ENCODE data around the gene PMF1. TPM values are rescaled to one million over a fixed set of nuclear protein-coding genes. Genes with fewer than 3 reads are reported as not detected.

Gene PMF1
- total RNA-seq, 1 experiment from 2014 or later, result 40.1 TPM

GRCh38 chr1:156268336-156268735, 55.5 kb downstream of the PMF1 start:
- no peaks in the 10 kb centered on the region for H3K4me1 ChIP-seq (ENCODE audit: low read length)
- DNase-seq, result no peak
- H3K36me3 ChIP-seq (ENCODE audit: insufficient read depth, low read length), result peaks cover 55% of the 10 kb centered on the region
- H3K4me3 ChIP-seq (ENCODE audit: low read length), result no peak overlapping the region
- H3K9me2 ChIP-seq (replicated peaks; ENCODE audit: insufficient read depth, low read length), result no peaks in the 10 kb centered on the region
- H2AFZ ChIP-seq (ENCODE audit: low read length), result no peak overlapping the region
- H3K79me2 ChIP-seq (ENCODE audit: low read length), result no peaks in the 10 kb centered on the region
- no peak overlapping the region for H3K27ac ChIP-seq (ENCODE audit: low read length)
- no peaks in the 10 kb centered on the region for H3K27me3 ChIP-seq (ENCODE audit: low read length)
- H4K20me1 ChIP-seq (ENCODE audit: insufficient read depth, low read depth, low read length), result 0 out of 2 replicates have a peak, but pooled peaks cover 3% of the 10 kb centered on the region
- H3K9ac ChIP-seq (ENCODE audit: low read length), result no peak overlapping the region
- H3K4me2 ChIP-seq (ENCODE audit: low read depth, low read length, poor library complexity, severe bottlenecking), result no peak overlapping the region
- H3K9me3 ChIP-seq (ENCODE audit: low read length), result no peaks in the 10 kb centered on the region

- Histone ChIP-seq H3K79me2 (ENCODE audit: low read length) (no peaks in the 10 kb centered on the region), H3K9me2 (replicated peaks; ENCODE audit: insufficient read depth, low read length) (no peaks in the 10 kb centered on the region), H3K9me3 (ENCODE audit: low read length) (no peaks in the 10 kb centered on the region), H3K4me3 (ENCODE audit: low read length) (no peak overlapping the region), H3K27me3 (ENCODE audit: low read length) (no peaks in the 10 kb centered on the region), H3K36me3 (ENCODE audit: insufficient read depth, low read length) (peaks cover 59% of the 10 kb centered on the region), H2AFZ (ENCODE audit: low read length) (no peak overlapping the region), H3K4me2 (ENCODE audit: low read depth, low read length, poor library complexity, severe bottlenecking) (no peak overlapping the region), H4K20me1 (ENCODE audit: insufficient read depth, low read depth, low read length) (0 out of 2 replicates have a peak, but pooled peaks cover 3% of the 10 kb centered on the region), H3K9ac (ENCODE audit: low read length) (no peak overlapping the region), H3K27ac (ENCODE audit: low read length) (no peak overlapping the region), H3K4me1 (ENCODE audit: low read length) (no peaks in the 10 kb centered on the region)
- DNase-seq, result no peak
Measured at GRCh38 chr1:156270314-156270713, 57.5 kb downstream of the PMF1 start.

GRCh38 chr1:156276532-156276931, 63.7 kb downstream of the PMF1 start:
- Histone ChIP-seq H3K79me2 (ENCODE audit: low read length) (peaks cover 37% of the 10 kb centered on the region), H3K4me1 (ENCODE audit: low read length) (peaks cover 13% of the 10 kb centered on the region), H3K27me3 (ENCODE audit: low read length) (no peaks in the 10 kb centered on the region), H3K36me3 (ENCODE audit: insufficient read depth, low read length) (peaks cover 60% of the 10 kb centered on the region), H2AFZ (ENCODE audit: low read length) (no peak overlapping the region), H3K4me2 (ENCODE audit: low read depth, low read length, poor library complexity, severe bottlenecking) (no peak overlapping the region), H3K9me3 (ENCODE audit: low read length) (no peaks in the 10 kb centered on the region), H3K9me2 (replicated peaks; ENCODE audit: insufficient read depth, low read length) (no peaks in the 10 kb centered on the region), H3K27ac (ENCODE audit: low read length) (no peak overlapping the region), H4K20me1 (ENCODE audit: insufficient read depth, low read depth, low read length) (peaks cover 25% of the 10 kb centered on the region; the same call in 1 of the 2 replicates), H3K4me3 (ENCODE audit: low read length) (no peak overlapping the region), H3K9ac (ENCODE audit: low read length) (no peak overlapping the region)
- DNase-seq, result no peak

- no peak for DNase-seq
- H3K27me3 ChIP-seq (ENCODE audit: low read length), result no peaks in the 10 kb centered on the region
- no peak overlapping the region for H3K27ac ChIP-seq (ENCODE audit: low read length)
- H3K4me3 ChIP-seq (ENCODE audit: low read length), result no peak overlapping the region
- H3K9me3 ChIP-seq (ENCODE audit: low read length), result no peaks in the 10 kb centered on the region
- peaks cover 16% of the 10 kb centered on the region for H3K4me1 ChIP-seq (ENCODE audit: low read length)
- H2AFZ ChIP-seq (ENCODE audit: low read length), result no peak overlapping the region
- H3K9ac ChIP-seq (ENCODE audit: low read length), result no peak overlapping the region
- peaks cover 60% of the 10 kb centered on the region for H3K36me3 ChIP-seq (ENCODE audit: insufficient read depth, low read length)
- H3K79me2 ChIP-seq (ENCODE audit: low read length), result peaks cover 42% of the 10 kb centered on the region
- H3K4me2 ChIP-seq (ENCODE audit: low read depth, low read length, poor library complexity, severe bottlenecking), result no peak overlapping the region
- peaks cover 28% of the 10 kb centered on the region; the same call in 1 of the 2 replicates for H4K20me1 ChIP-seq (ENCODE audit: insufficient read depth, low read depth, low read length)
- no peaks in the 10 kb centered on the region for H3K9me2 ChIP-seq (replicated peaks; ENCODE audit: insufficient read depth, low read length)
Measured at GRCh38 chr1:156276966-156277381, 64.2 kb downstream of the PMF1 start.

- Histone ChIP-seq H3K9me2 (replicated peaks; ENCODE audit: insufficient read depth, low read length) (no peaks in the 10 kb centered on the region), H3K4me1 (ENCODE audit: low read length) (peaks cover 24% of the 10 kb centered on the region), H3K9ac (ENCODE audit: low read length) (no peak overlapping the region), H4K20me1 (ENCODE audit: insufficient read depth, low read depth, low read length) (peaks cover 25% of the 10 kb centered on the region; the same call in 1 of the 2 replicates), H3K27me3 (ENCODE audit: low read length) (no peaks in the 10 kb centered on the region), H3K27ac (ENCODE audit: low read length) (no peak overlapping the region), H3K4me2 (ENCODE audit: low read depth, low read length, poor library complexity, severe bottlenecking) (no peak overlapping the region), H2AFZ (ENCODE audit: low read length) (no peak overlapping the region), H3K4me3 (ENCODE audit: low read length) (no peak overlapping the region), H3K36me3 (ENCODE audit: insufficient read depth, low read length) (peaks cover 40% of the 10 kb centered on the region; the same call in 1 of the 2 replicates), H3K9me3 (ENCODE audit: low read length) (no peaks in the 10 kb centered on the region), H3K79me2 (ENCODE audit: low read length) (peaks cover 63% of the 10 kb centered on the region)
- DNase-seq, result no peak
Measured at GRCh38 chr1:156279837-156280236, 67.0 kb downstream of the PMF1 start.

- no peaks in the 10 kb centered on the region for H3K9me2 ChIP-seq (replicated peaks; ENCODE audit: insufficient read depth, low read length)
- H3K9me3 ChIP-seq (ENCODE audit: low read length), result no peaks in the 10 kb centered on the region
- H3K79me2 ChIP-seq (ENCODE audit: low read length), result peaks cover 63% of the 10 kb centered on the region
- peak overlapping the region; percentile 73 for H3K27ac ChIP-seq (ENCODE audit: low read length)
- H3K4me2 ChIP-seq (ENCODE audit: low read depth, low read length, poor library complexity, severe bottlenecking), result peak overlapping the region; percentile 70
- H4K20me1 ChIP-seq (ENCODE audit: insufficient read depth, low read depth, low read length), result peaks cover 25% of the 10 kb centered on the region; the same call in 1 of the 2 replicates
- no peaks in the 10 kb centered on the region for H3K27me3 ChIP-seq (ENCODE audit: low read length)
- H3K9ac ChIP-seq (ENCODE audit: low read length), result peak overlapping the region; percentile 94
- H3K36me3 ChIP-seq (ENCODE audit: insufficient read depth, low read length), result peaks cover 34% of the 10 kb centered on the region; the same call in 1 of the 2 replicates
- no peak overlapping the region for H2AFZ ChIP-seq (ENCODE audit: low read length)
- H3K4me3 ChIP-seq (ENCODE audit: low read length), result peak overlapping the region; percentile 74
- DNase-seq, result peak; percentile 78
- H3K4me1 ChIP-seq (ENCODE audit: low read length), result peaks cover 24% of the 10 kb centered on the region
Measured at GRCh38 chr1:156281281-156281680, 68.5 kb downstream of the PMF1 start.

GRCh38 chr1:156281693-156282478, 69.1 kb downstream of the PMF1 start:
- H3K4me2 ChIP-seq (ENCODE audit: low read depth, low read length, poor library complexity, severe bottlenecking), result peak overlapping the region; percentile 70
- peak overlapping the region; percentile 94 for H3K9ac ChIP-seq (ENCODE audit: low read length)
- peak overlapping the region; percentile 74 for H3K4me3 ChIP-seq (ENCODE audit: low read length)
- no peaks in the 10 kb centered on the region for H3K27me3 ChIP-seq (ENCODE audit: low read length)
- peak; percentile 79 for DNase-seq
- H3K4me1 ChIP-seq (ENCODE audit: low read length), result peaks cover 24% of the 10 kb centered on the region
- no peak overlapping the region for H2AFZ ChIP-seq (ENCODE audit: low read length)
- peaks cover 63% of the 10 kb centered on the region for H3K79me2 ChIP-seq (ENCODE audit: low read length)
- H4K20me1 ChIP-seq (ENCODE audit: insufficient read depth, low read depth, low read length), result peaks cover 25% of the 10 kb centered on the region; the same call in 1 of the 2 replicates
- no peaks in the 10 kb centered on the region for H3K9me3 ChIP-seq (ENCODE audit: low read length)
- H3K36me3 ChIP-seq (ENCODE audit: insufficient read depth, low read length), result peaks cover 28% of the 10 kb centered on the region; the same call in 1 of the 2 replicates
- no peaks in the 10 kb centered on the region for H3K9me2 ChIP-seq (replicated peaks; ENCODE audit: insufficient read depth, low read length)
- H3K27ac ChIP-seq (ENCODE audit: low read length), result peak overlapping the region; percentile 73

GRCh38 chr1:156282479-156283222, 69.8 kb downstream of the PMF1 start, which contains the start of gene SMG5:
Gene SMG5 (minus strand): TSS chr1:156282825. CDS start chr1:156282680, 145 bp downstream.
- Histone ChIP-seq H3K27ac (ENCODE audit: low read length) (peak within 1 kb of the TSS; percentile 73), H3K4me3 (ENCODE audit: low read length) (peak within 1 kb of the TSS; percentile 74), H3K4me2 (ENCODE audit: low read depth, low read length, poor library complexity, severe bottlenecking) (peak within 1 kb of the TSS; percentile 70), H3K9me2 (replicated peaks; ENCODE audit: insufficient read depth, low read length) (no peaks in the 10 kb centered on the region), H3K9ac (ENCODE audit: low read length) (peak within 1 kb of the TSS; percentile 94), H3K36me3 (ENCODE audit: insufficient read depth, low read length) (peaks cover 24% of the 10 kb centered on the region; the same call in 1 of the 2 replicates), H3K9me3 (ENCODE audit: low read length) (no peaks in the 10 kb centered on the region), H4K20me1 (ENCODE audit: insufficient read depth, low read depth, low read length) (peaks cover 25% of the 10 kb centered on the region; the same call in 1 of the 2 replicates), H2AFZ (ENCODE audit: low read length) (peak within 1 kb of the TSS; percentile 64; the same call in 1 of the 2 replicates), H3K4me1 (ENCODE audit: low read length) (peaks cover 24% of the 10 kb centered on the region), H3K79me2 (ENCODE audit: low read length) (peaks cover 63% of the 10 kb centered on the region), H3K27me3 (ENCODE audit: low read length) (no peaks in the 10 kb centered on the region)
- peak; percentile 99 for DNase-seq

All from Karpas-422 (cell line).